A549 (cell line): ENCODE measurements around the gene BCORL1. TPM values are rescaled to one million over a fixed set of nuclear protein-coding genes. Genes with fewer than 3 reads are reported as not detected.

Source experiments
- ATAC-seq, 2 experiments: fragments of 200-7000 bp in 1 of 2; fragments of >200 bp in 1 of 2; cut with Nextera tagmentation in 1 of 2; cut with Tn5 transposase in 1 of 2; 3 replicates each; pipeline versions ENCODE4 v1.8.0 to v1.9.1; 2018 to 2020; ENCODE audit warnings: mild to moderate bottlenecking in 1 of 2, moderate library complexity in 1 of 2
- CTCF ChIA-PET: fragments of 300-600 bp; sonication (Branson Sonifier 250); formaldehyde crosslinking; extraction: SDS; loops from one replicate; lab custom pipeline; 2021; ENCODE audit warnings: antibody characterized with exemption, inconsistent platforms; lab: Yijun Ruan, JAX
- POLR2A ChIA-PET: fragments of 350-600 bp; formaldehyde crosslinking; extraction: SDS; loops from one replicate; lab custom pipeline; 2021; ENCODE audit warnings: antibody characterized with exemption, inconsistent platforms; lab: Yijun Ruan, JAX
- DNase-seq, 2 experiments: peaks; one replicate each; pipeline versions ENCODE4 v3.0.0 to v3.0.0-alpha.2; 2011 to 2016; ENCODE audit warnings: low read depth in 1 of 2, low spot score in 1 of 2
- FAIRE-seq: peaks from 2 replicates; lab custom pipeline; 2011; peaks lifted over from hg19 to GRCh38; lab: Jason Lieb, UNC
- H3K27ac ChIP-seq, 2 experiments: fragments of >200 bp; sonication (Bioruptor Twin); formaldehyde crosslinking; 3 replicates each; pipeline ENCODE4 v1.5.1; 2016 to 2017
- H3K4me1 ChIP-seq: fragments of >200 bp; sonication (Bioruptor Twin); formaldehyde crosslinking; 3 replicates; pipeline ENCODE4 v1.6.1; 2016
- H3K4me2 ChIP-seq: fragments of >200 bp; sonication (Bioruptor Twin); formaldehyde crosslinking; 3 replicates; pipeline ENCODE4 v1.6.1; 2016
- H3K4me3 ChIP-seq: fragments of >200 bp; sonication (Bioruptor Twin); formaldehyde crosslinking; 3 replicates; pipeline ENCODE4 v1.5.1; 2016
- H3K9me3 ChIP-seq: fragments of >200 bp; sonication (Bioruptor Twin); formaldehyde crosslinking; 3 replicates; pipeline ENCODE4 v1.6.1; 2016
- CBX2 ChIP-seq: fragments of 200-600 bp; sonication (generic); IDR thresholded peaks from 2 replicates; pipeline ENCODE4 v1.6.1; 2016; ENCODE audit warnings: low read depth, mild to moderate bottlenecking, borderline replicate concordance
- CHD2 ChIP-seq: fragments of 150-350 bp; IDR thresholded peaks from 2 replicates; pipeline ENCODE4 v1.6.1; 2014; ENCODE audit warnings: low read length; ENCODE audit not compliant: partially characterized antibody
- EHF ChIP-seq: fragments of 250-450 bp; sonication (Bioruptor Pico); IDR thresholded peaks from 2 replicates; pipeline ENCODE4 v1.5.0; 2020; ENCODE audit warnings: mild to moderate bottlenecking
- ELK1 ChIP-seq: fragments of 150-350 bp; IDR thresholded peaks from 2 replicates; pipeline ENCODE4 v1.6.1; 2014; ENCODE audit warnings: low read depth, mild to moderate bottlenecking, low read length
- EP300 ChIP-seq, 2 experiments: fragments of >200 bp; sonication (Bioruptor Twin); formaldehyde crosslinking; IDR thresholded peaks; 2 replicates in 1 of 2; 3 replicates in 1 of 2; pipeline ENCODE4 v1.6.1; 2016 to 2017
- FOXS1 ChIP-seq: fragments of 250-450 bp; sonication (Bioruptor Pico); IDR thresholded peaks from 2 replicates; pipeline ENCODE4 v1.5.0; 2020; ENCODE audit warnings: mild to moderate bottlenecking, moderate library complexity
- HOXA7 ChIP-seq: fragments of 250-450 bp; sonication (Bioruptor Pico); IDR thresholded peaks from 2 replicates; pipeline ENCODE4 v1.5.0; 2020; ENCODE audit warnings: mild to moderate bottlenecking, moderate library complexity
- KDM5A ChIP-seq: fragments of 200-600 bp; sonication (generic); IDR thresholded peaks from 2 replicates; pipeline ENCODE4 v1.6.1; 2016; ENCODE audit warnings: antibody characterized with exemption, mild to moderate bottlenecking
- MAFK ChIP-seq: fragments of 450-650 bp; IDR thresholded peaks from 2 replicates; pipeline ENCODE4 v1.6.1; 2014; ENCODE audit not compliant: partially characterized antibody
- MAX ChIP-seq: IDR thresholded peaks from 2 replicates; pipeline ENCODE4 v1.6.1; 2012
- MAZ ChIP-seq: fragments of 150-350 bp; IDR thresholded peaks from 2 replicates; pipeline ENCODE4 v1.6.1; 2014; ENCODE audit warnings: antibody characterized with exemption, low read depth, low read length, borderline replicate concordance
- MYC ChIP-seq: IDR thresholded peaks from 2 replicates; pipeline ENCODE4 v1.6.1; 2012; ENCODE audit warnings: mild to moderate bottlenecking, inconsistent platforms, low read length, improper control_type of control experiment, borderline replicate concordance
- PBX3 ChIP-seq: IDR thresholded peaks from 2 replicates; pipeline ENCODE4 v1.6.1; 2012
- POLR2AphosphoS2 ChIP-seq: conservative IDR thresholded peaks from 2 replicates; pipeline ENCODE4 v1.6.1; 2012; ENCODE audit warnings: low read length, improper control_type of control experiment, inconsistent platforms
- REST ChIP-seq: fragments of 200-600 bp; sonication (generic); IDR thresholded peaks from 2 replicates; pipeline ENCODE4 v1.6.1; 2016; ENCODE audit warnings: antibody characterized with exemption, mild to moderate bottlenecking, moderate library complexity
- RNF2 ChIP-seq: fragments of 200-600 bp; sonication (generic); IDR thresholded peaks from 2 replicates; pipeline ENCODE4 v1.6.1; 2016; ENCODE audit warnings: low read depth, mild to moderate bottlenecking, antibody characterized with exemption, moderate library complexity, borderline replicate concordance
- SMC3 ChIP-seq: fragments of >200 bp; sonication (Bioruptor Twin); formaldehyde crosslinking; IDR thresholded peaks from 3 replicates; pipeline ENCODE4 v1.6.1; 2018; ENCODE audit warnings: inconsistent platforms
- TP53 ChIP-seq: fragments of 250-450 bp; sonication (Bioruptor Pico); IDR thresholded peaks from 2 replicates; pipeline ENCODE4 v1.5.0; 2021; ENCODE audit warnings: mild to moderate bottlenecking, moderate library complexity
- ZFP36 ChIP-seq: fragments of 450-650 bp; IDR thresholded peaks from 2 replicates; pipeline ENCODE4 v1.6.1; 2014; ENCODE audit warnings: borderline replicate concordance; ENCODE audit not compliant: partially characterized antibody
- ZNF302 ChIP-seq: fragments of 250-450 bp; sonication (Bioruptor Pico); IDR thresholded peaks from 2 replicates; pipeline ENCODE4 v1.9.0; 2021; ENCODE audit warnings: inconsistent platforms, mild to moderate bottlenecking, moderate library complexity
- ZSCAN20 ChIP-seq: fragments of 250-450 bp; sonication (Bioruptor Pico); IDR thresholded peaks from 2 replicates; pipeline ENCODE4 v1.8.0; 2022; ENCODE audit warnings: mild to moderate bottlenecking, moderate library complexity
- WGBS: methylation state at CpG from one replicate; pipeline ENCODE4 v1.1.6; 2017; ENCODE audit errors: missing lambda C conversion rate; 5-methylcytosine and 5-hydroxymethylcytosine counted together
- polyA plus RNA-seq, 4 experiments: library from polyadenylated mRNA; depleted of rRNA in 3 of 4; stranded (reverse); fragments of >200 nt; fragmentation: RNase III in 1 of 4; extraction: RNeasy Plus Mini Kit Qiagen cat#74134 plus additional on column Dnase treatment in 1 of 4; gene quantifications; 2 replicates in 3 of 4; 3 replicates in 1 of 4; pipeline ENCODE4 v1.2.3, GENCODE V29; 2011 to 2017
- TF ChIP-seq, protein P1 (sequence below): IDR thresholded peaks from 2 replicates; pipeline ENCODE4 v1.6.1; 2012; ENCODE audit warnings: low read depth, borderline replicate concordance
- TF ChIP-seq, protein P2 (sequence below): fragments of 250-450 bp; sonication (Bioruptor Pico); IDR thresholded peaks from 2 replicates; pipeline ENCODE4 v1.5.0; 2020; ENCODE audit warnings: low read depth, mild to moderate bottlenecking, moderate library complexity

The BCORL1 gene
- polyA plus RNA-seq, 2 of the 4 experiments (the other 2 are of a cell fraction), result 1.4 to 6.1 TPM

- Histone ChIP-seq H3K27ac (peak overlapping the region; percentile 90 to 98), H3K4me2 (no peak overlapping the region; the same call in 1 of the 3 replicates), H3K4me3 (no peak overlapping the region; the same call in 1 of the 3 replicates), H3K4me1 (no peaks in the 10 kb centered on the region), H3K9me3 (no peaks in the 10 kb centered on the region)
- WGBS, result 2% methylated on average over 14 of the region's 17 CpGs
- ChIA-PET CTCF (no interaction called here), POLR2A (interaction anchor here (0.6 kb wide), 1 partner anchor 53 kb away, joined by 4 read pairs; no protein-coding TSS in a partner anchor)
- DNase-seq, result no peak
- FAIRE-seq, result no peak
- TF ChIP-seq ZNF302 (CRISPR knock-in tag) (no peak), CBX2 (no peak), MAFK (no peak), EP300 (IDR thresholded peaks at IDR 0.05) (no peak), KDM5A (no peak), TP53 (CRISPR knock-in tag) (no peak), POLR2AphosphoS2 (no peak), CHD2 (no peak), HOXA7 (CRISPR knock-in tag) (no peak), MYC (no peak), RNF2 (no peak), MAZ (no peak), PBX3 (no peak), FOXS1 (no peak), REST (no peak), MAX (no peak)
- TF ChIP-seq, protein P1, sequence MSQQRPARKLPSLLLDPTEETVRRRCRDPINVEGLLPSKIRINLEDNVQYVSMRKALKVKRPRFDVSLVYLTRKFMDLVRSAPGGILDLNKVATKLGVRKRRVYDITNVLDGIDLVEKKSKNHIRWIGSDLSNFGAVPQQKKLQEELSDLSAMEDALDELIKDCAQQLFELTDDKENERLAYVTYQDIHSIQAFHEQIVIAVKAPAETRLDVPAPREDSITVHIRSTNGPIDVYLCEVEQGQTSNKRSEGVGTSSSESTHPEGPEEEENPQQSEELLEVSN, result no peak
- TF ChIP-seq, protein P2, sequence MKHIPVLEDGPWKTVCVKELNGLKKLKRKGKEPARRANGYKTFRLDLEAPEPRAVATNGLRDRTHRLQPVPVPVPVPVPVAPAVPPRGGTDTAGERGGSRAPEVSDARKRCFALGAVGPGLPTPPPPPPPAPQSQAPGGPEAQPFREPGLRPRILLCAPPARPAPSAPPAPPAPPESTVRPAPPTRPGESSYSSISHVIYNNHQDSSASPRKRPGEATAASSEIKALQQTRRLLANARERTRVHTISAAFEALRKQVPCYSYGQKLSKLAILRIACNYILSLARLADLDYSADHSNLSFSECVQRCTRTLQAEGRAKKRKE (CRISPR knock-in tag), result no peak
- ATAC-seq, result no peak
Observed at GRCh38 chrX:129981200-129981553, 1.3 kb upstream of the BCORL1 start.

DNA sequence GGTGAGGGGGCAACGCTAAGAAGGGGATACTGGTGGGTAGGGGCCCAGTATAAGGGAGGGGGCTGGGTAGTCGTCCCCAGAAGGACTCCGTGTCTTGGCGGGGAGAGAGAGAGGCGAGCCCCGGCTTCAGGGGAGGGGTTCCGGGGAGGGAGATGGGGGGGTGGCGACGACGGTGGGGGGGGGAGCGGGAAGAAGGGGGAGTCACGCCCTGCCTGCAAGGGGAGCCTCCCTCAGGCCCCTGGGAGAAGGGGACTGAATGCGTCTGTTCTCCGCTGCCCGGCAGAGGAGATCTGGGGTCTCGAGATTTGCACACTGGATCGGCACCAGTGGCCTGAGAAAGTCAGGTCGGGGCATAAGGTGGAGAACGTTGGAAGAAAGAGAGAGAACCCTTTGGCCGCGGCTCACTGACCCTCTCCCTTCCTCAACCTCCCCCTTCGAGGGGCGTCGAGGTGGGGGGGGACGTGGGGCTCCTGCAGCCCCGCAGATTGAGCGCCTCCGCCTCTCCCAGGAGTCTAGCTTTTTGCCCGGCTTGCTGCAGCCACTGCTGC is 609 bp upstream of the BCORL1 start:
- ChIA-PET POLR2A (interaction anchor here (1.8 kb wide), 1 partner anchor 51 kb away, joined by 14 read pairs; no protein-coding TSS in a partner anchor), CTCF (interaction anchor here (1.0 kb wide), 1 partner anchor 56 kb away, joined by 4 read pairs; no protein-coding TSS in a partner anchor)
- H3K4me2 ChIP-seq, result no peak overlapping the region; the same call in 1 of the 3 replicates
- DNase-seq (no peak), FAIRE-seq (no peak), ATAC-seq (peak in 1 of 2 experiments; percentile 3; a peak in 3 of 6 replicates)
- TF ChIP-seq EP300 (IDR thresholded peaks at IDR 0.05), result no peak
- no peak for TF ChIP-seq ZSCAN20 (CRISPR knock-in tag)
- TF ChIP-seq FOXS1, result no peak
- TF ChIP-seq SMC3, result no peak
- no peak for TF ChIP-seq ZFP36
- TF ChIP-seq EHF (CRISPR knock-in tag), result no peak
- no peak for TF ChIP-seq ELK1
- TF ChIP-seq KDM5A, result no peak
- H3K4me3 ChIP-seq, result no peak overlapping the region; the same call in 1 of the 3 replicates
- H3K27ac ChIP-seq, result peak overlapping the region; percentile 51 to 98
- WGBS, result 2% methylated on average over 16 of the region's 29 CpGs
- no peaks in the 10 kb centered on the region for H3K9me3 ChIP-seq
- H3K4me1 ChIP-seq, result no peaks in the 10 kb centered on the region
